Activated T-cell treated with anti-CD3 and anti-CD28 coated beads, Interleukin-2, amount 50 U/mL, for 72 hours (primary cell): ENCODE data around the gene RRAS2. TPM values are rescaled to one million over a fixed set of nuclear protein-coding genes. Genes with fewer than 3 reads are reported as not detected.

Experiments used
- ATAC-seq, 2 donors: fragments of 150-1000 bp; cut with Tn5 transposase; replicated peaks in 1 of 2; 2 replicates each; pipeline ENCODE4 v1.10.0; 2021; ENCODE audit warnings: moderate library complexity in 2 of 2, mild to moderate bottlenecking in 1 of 2
- DNase-seq, 2 donors: peaks; one replicate each; pipeline ENCODE4 v3.0.0; 2021 to 2022; ENCODE audit warnings: mixed read lengths in 1 of 2
- H3K27ac Mint-ChIP-seq: one replicate; pipeline ENCODE4 v1.8.0; 2022; ENCODE audit warnings: mild to moderate bottlenecking, moderate library complexity, mixed read lengths
- H3K27me3 Mint-ChIP-seq: one replicate; pipeline ENCODE4 v1.8.0; 2022; ENCODE audit warnings: low read depth, mixed read lengths
- H3K36me3 Mint-ChIP-seq, 2 donors: one replicate each; pipeline ENCODE4 v1.8.0; 2022; ENCODE audit warnings: mixed read lengths in 2 of 2, mild to moderate bottlenecking in 1 of 2; ENCODE audit not compliant: insufficient read depth in 2 of 2
- H3K4me1 Mint-ChIP-seq: one replicate; pipeline ENCODE4 v1.8.0; 2022; ENCODE audit warnings: low read depth, mixed read lengths
- H3K4me3 Mint-ChIP-seq, 2 donors: one replicate each; pipeline ENCODE4 v1.8.0; 2022; ENCODE audit warnings: mild to moderate bottlenecking in 2 of 2, mixed read lengths in 2 of 2, moderate library complexity in 2 of 2
- H3K9me3 Mint-ChIP-seq, 2 donors: one replicate each; pipeline ENCODE4 v1.8.0; 2022; ENCODE audit warnings: mixed read lengths in 2 of 2
- total RNA-seq, 2 donors: library from RNA; stranded (reverse); gene quantifications; one replicate each; pipeline ENCODE4 v1.2.3, GENCODE V29; 2022

The RRAS2 gene
- total RNA-seq, 2 donors from 2014 or later, result 59.2 to 64.2 TPM

GRCh38 chr11:14251754-14252153, 107.2 kb downstream of the RRAS2 start:
- Mint-ChIP-seq H3K9me3 (no peaks in the 10 kb centered on the region), H3K27ac (no peak overlapping the region), H3K4me1 (peaks cover 9% of the 10 kb centered on the region), H3K36me3 (no peaks in the 10 kb centered on the region), H3K27me3 (peaks cover 9% of the 10 kb centered on the region), H3K4me3 (no peak overlapping the region)
- no peak for DNase-seq
- ATAC-seq, result no peak

GRCh38 chr11:14249121-14249963, 109.6 kb downstream of the RRAS2 start:
- Mint-ChIP-seq H3K9me3 (no peaks in the 10 kb centered on the region), H3K27ac (no peak overlapping the region), H3K36me3 (no peaks in the 10 kb centered on the region), H3K27me3 (peaks cover 9% of the 10 kb centered on the region), H3K4me1 (peaks cover 9% of the 10 kb centered on the region), H3K4me3 (peak overlapping the region in 1 of 2 donors; percentile 54)
- ATAC-seq (peak; percentile 51 to 58), DNase-seq (peak; percentile 61 to 67)

- Mint-ChIP-seq H3K4me3 (peak overlapping the region in 1 of 2 donors; percentile 54), H3K27ac (no peak overlapping the region), H3K9me3 (no peaks in the 10 kb centered on the region), H3K27me3 (peaks cover 9% of the 10 kb centered on the region), H3K36me3 (no peaks in the 10 kb centered on the region), H3K4me1 (peaks cover 9% of the 10 kb centered on the region)
- no peak for DNase-seq
- no peak for ATAC-seq
These were observed 110.4 kb downstream of the RRAS2 start for GRCh38 chr11:14248580-14248981.

GRCh38 chr11:14245444-14245843, 113.5 kb downstream of the RRAS2 start:
- no peaks in the 10 kb centered on the region for H3K9me3 Mint-ChIP-seq
- no peak overlapping the region for H3K27ac Mint-ChIP-seq
- H3K36me3 Mint-ChIP-seq, result no peaks in the 10 kb centered on the region
- H3K4me1 Mint-ChIP-seq, result peaks cover 9% of the 10 kb centered on the region
- no peak for DNase-seq
- no peak overlapping the region for H3K4me3 Mint-ChIP-seq
- ATAC-seq, result no peak
- peaks cover 9% of the 10 kb centered on the region for H3K27me3 Mint-ChIP-seq

- DNase-seq, result no peak
- no peaks in the 10 kb centered on the region for H3K9me3 Mint-ChIP-seq
- H3K27ac Mint-ChIP-seq, result no peak overlapping the region
- no peak overlapping the region for H3K4me3 Mint-ChIP-seq
- peaks cover 9% of the 10 kb centered on the region for H3K27me3 Mint-ChIP-seq
- no peaks in the 10 kb centered on the region for H3K36me3 Mint-ChIP-seq
- ATAC-seq, result no peak
- H3K4me1 Mint-ChIP-seq, result peaks cover 9% of the 10 kb centered on the region
These were observed 114.1 kb downstream of the RRAS2 start for GRCh38 chr11:14244926-14245325.

- ATAC-seq (no peak), DNase-seq (no peak)
- no peaks in the 10 kb centered on the region for H3K9me3 Mint-ChIP-seq
- no peak overlapping the region for H3K4me3 Mint-ChIP-seq
- H3K36me3 Mint-ChIP-seq, result no peaks in the 10 kb centered on the region
- H3K27ac Mint-ChIP-seq, result no peak overlapping the region
- H3K4me1 Mint-ChIP-seq, result no peaks in the 10 kb centered on the region
- H3K27me3 Mint-ChIP-seq, result peaks cover 5% of the 10 kb centered on the region
These were observed 116.2 kb downstream of the RRAS2 start for GRCh38 chr11:14242733-14243132.

GRCh38 chr11:14242187-14242586, 116.8 kb downstream of the RRAS2 start:
- H3K27ac Mint-ChIP-seq, result no peak overlapping the region
- no peak for ATAC-seq
- H3K36me3 Mint-ChIP-seq, result no peaks in the 10 kb centered on the region
- DNase-seq, result no peak
- no peak overlapping the region for H3K4me3 Mint-ChIP-seq
- no peaks in the 10 kb centered on the region for H3K27me3 Mint-ChIP-seq
- no peaks in the 10 kb centered on the region for H3K4me1 Mint-ChIP-seq
- H3K9me3 Mint-ChIP-seq, result no peaks in the 10 kb centered on the region

GRCh38 chr11:14240951-14241350, 118.0 kb downstream of the RRAS2 start:
- no peak for ATAC-seq
- no peaks in the 10 kb centered on the region for H3K36me3 Mint-ChIP-seq

GRCh38 chr11:14240221-14240620, 118.8 kb downstream of the RRAS2 start:
- ATAC-seq (no peak), DNase-seq (no peak)
- Mint-ChIP-seq H3K4me1 (no peaks in the 10 kb centered on the region), H3K27me3 (no peaks in the 10 kb centered on the region), H3K27ac (no peak overlapping the region), H3K4me3 (no peak overlapping the region), H3K36me3 (no peaks in the 10 kb centered on the region), H3K9me3 (no peaks in the 10 kb centered on the region)

More at GRCh38 chr11:14240951-14241350, 118.0 kb downstream of the RRAS2 start:
- no peaks in the 10 kb centered on the region for H3K4me1 Mint-ChIP-seq
- H3K9me3 Mint-ChIP-seq, result no peaks in the 10 kb centered on the region
- no peak overlapping the region for H3K4me3 Mint-ChIP-seq
- H3K27me3 Mint-ChIP-seq, result no peaks in the 10 kb centered on the region
- DNase-seq, result no peak
- no peak overlapping the region for H3K27ac Mint-ChIP-seq

GRCh38 chr11:14237444-14237961, 121.5 kb downstream of the RRAS2 start:
- no peak overlapping the region for H3K4me3 Mint-ChIP-seq
- H3K9me3 Mint-ChIP-seq, result no peaks in the 10 kb centered on the region
- DNase-seq (no peak), ATAC-seq (no peak)
- no peaks in the 10 kb centered on the region for H3K36me3 Mint-ChIP-seq
- no peaks in the 10 kb centered on the region for H3K4me1 Mint-ChIP-seq
- H3K27ac Mint-ChIP-seq, result no peak overlapping the region
- H3K27me3 Mint-ChIP-seq, result no peaks in the 10 kb centered on the region

GRCh38 chr11:14235701-14236100, 123.3 kb downstream of the RRAS2 start:
- Mint-ChIP-seq H3K36me3 (no peaks in the 10 kb centered on the region), H3K27me3 (no peaks in the 10 kb centered on the region), H3K27ac (no peak overlapping the region), H3K4me1 (no peaks in the 10 kb centered on the region), H3K4me3 (no peak overlapping the region), H3K9me3 (no peaks in the 10 kb centered on the region)
- DNase-seq, result no peak
- no peak for ATAC-seq

- H3K4me1 Mint-ChIP-seq, result no peaks in the 10 kb centered on the region
- no peak overlapping the region for H3K27ac Mint-ChIP-seq
- H3K9me3 Mint-ChIP-seq, result no peaks in the 10 kb centered on the region
- DNase-seq, result no peak
- H3K4me3 Mint-ChIP-seq, result no peak overlapping the region
- no peaks in the 10 kb centered on the region for H3K36me3 Mint-ChIP-seq
- ATAC-seq, result no peak
- no peaks in the 10 kb centered on the region for H3K27me3 Mint-ChIP-seq
These were observed 124.5 kb downstream of the RRAS2 start for GRCh38 chr11:14234446-14234845.

- no peak overlapping the region for H3K27ac Mint-ChIP-seq
- no peaks in the 10 kb centered on the region for H3K36me3 Mint-ChIP-seq
- no peaks in the 10 kb centered on the region for H3K4me1 Mint-ChIP-seq
- DNase-seq (no peak), ATAC-seq (no peak)
- H3K27me3 Mint-ChIP-seq, result no peaks in the 10 kb centered on the region
- no peaks in the 10 kb centered on the region for H3K9me3 Mint-ChIP-seq
- no peak overlapping the region for H3K4me3 Mint-ChIP-seq
These were observed 126.3 kb downstream of the RRAS2 start for GRCh38 chr11:14232652-14233051.

- Mint-ChIP-seq H3K9me3 (no peaks in the 10 kb centered on the region), H3K27ac (no peak overlapping the region), H3K27me3 (no peaks in the 10 kb centered on the region), H3K4me3 (no peak overlapping the region), H3K36me3 (no peaks in the 10 kb centered on the region), H3K4me1 (no peaks in the 10 kb centered on the region)
- no peak for ATAC-seq
- no peak for DNase-seq
These were observed 128.6 kb downstream of the RRAS2 start for GRCh38 chr11:14230407-14230806.
